Retina (tissue), 1 donor: Measurements from ENCODE around the gene EFCAB6.

Experiments used
- DNase-seq: peaks from one replicate; pipeline ENCODE4 v3.0.0-alpha.2; 2016

Gene EFCAB6

GRCh38 chr22:43516996-43517635 is 295.0 kb downstream of the EFCAB6 start:
- DNase-seq: no peak

GRCh38 chr22:43516386-43516785 is 295.7 kb downstream of the EFCAB6 start:
- DNase-seq: no peak

- no peak for DNase-seq
Measured at GRCh38 chr22:43515902-43516301, 296.2 kb downstream of the EFCAB6 start.

- no peak for DNase-seq
Measured at GRCh38 chr22:43515411-43515810, 296.7 kb downstream of the EFCAB6 start.

DNA sequence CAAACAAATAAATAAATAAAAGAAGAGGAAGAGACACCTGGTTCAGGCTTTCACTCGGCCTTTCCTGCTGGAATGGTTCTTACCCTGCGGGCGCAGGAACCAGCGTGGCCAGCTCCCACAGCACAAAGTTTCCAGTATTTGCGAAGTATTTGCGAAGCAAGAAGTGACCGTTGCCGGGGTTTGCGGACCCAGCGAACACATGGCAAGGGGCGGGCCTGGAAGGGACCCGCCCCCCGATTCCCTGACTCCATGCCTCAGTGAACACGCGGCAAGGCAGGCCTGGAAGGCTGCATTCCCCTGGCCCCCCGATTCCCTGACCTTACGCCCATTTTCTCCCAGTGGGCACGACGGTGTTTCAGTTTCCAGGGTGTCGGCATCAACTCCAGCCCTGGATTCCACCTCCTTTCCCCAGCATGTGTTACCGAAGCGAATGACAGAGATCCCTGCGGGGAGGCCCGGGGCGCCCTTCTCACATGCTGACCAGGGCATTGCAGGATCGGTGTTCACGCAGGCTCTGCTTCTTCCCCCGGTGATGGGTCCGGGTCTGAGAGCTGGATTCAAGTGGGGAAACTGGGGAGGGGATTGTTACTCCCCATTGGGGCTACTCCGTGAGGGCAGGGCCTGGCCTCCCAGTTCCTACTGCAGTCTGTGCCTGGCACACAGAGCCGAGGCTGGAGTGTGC is 297.5 kb downstream of the EFCAB6 start:
- no peak for DNase-seq

- no peak for DNase-seq
Measured at GRCh38 chr22:43512279-43512678, 299.8 kb downstream of the EFCAB6 start.

DNA sequence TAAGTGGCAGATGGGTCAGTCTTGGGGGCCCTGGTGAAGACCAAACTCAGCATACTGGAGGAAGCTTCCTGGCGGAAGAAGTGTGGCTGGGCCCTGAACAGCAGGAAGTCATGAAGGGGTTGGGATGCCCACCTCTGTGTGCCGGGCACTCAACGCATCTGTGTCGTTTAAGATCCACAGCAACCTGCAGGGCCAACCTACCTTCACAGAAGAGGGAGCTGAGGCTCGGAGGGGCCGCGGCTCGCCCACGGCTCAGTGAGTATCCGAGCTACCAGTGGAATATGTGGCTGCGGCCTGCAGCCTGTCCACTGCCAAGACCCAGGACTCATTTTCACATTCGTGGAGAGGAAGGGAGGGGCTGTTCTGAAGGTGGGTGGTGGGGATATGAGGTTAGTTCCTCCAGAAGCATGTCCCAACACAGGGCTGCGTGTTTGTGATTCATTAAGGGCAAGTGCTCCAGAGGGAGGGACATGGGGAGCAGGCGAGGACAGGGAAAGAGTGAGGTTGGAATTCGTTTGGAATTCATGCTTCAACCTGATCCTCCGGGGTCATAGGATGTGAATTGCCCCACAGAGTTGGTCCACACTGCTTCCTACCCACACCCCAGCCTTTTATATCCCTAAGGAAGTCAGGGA is 300.7 kb downstream of the EFCAB6 start:
- DNase-seq: no peak

GRCh38 chr22:43510281-43511070 is 301.6 kb downstream of the EFCAB6 start:
- peak; percentile 39 for DNase-seq

GRCh38 chr22:43509337-43509736 is 302.8 kb downstream of the EFCAB6 start:
- no peak for DNase-seq

DNA sequence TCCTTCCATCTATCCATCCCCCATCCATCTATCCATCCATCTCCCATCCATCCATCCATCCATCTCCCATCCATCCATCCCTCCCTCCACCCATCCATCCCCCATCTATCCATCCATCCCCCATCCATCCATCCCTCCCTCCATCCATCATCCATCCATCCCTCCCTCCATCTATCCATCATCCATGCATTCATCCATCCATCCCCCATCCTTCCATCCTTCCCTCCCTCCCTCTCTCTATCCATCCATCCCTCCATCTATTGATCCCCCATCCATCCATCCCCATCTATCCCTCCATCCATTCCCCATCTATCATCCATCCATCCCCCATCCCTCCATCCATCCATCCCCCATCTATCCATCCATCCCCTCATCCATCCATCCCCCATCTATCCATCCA is 303.6 kb downstream of the EFCAB6 start:
- no peak for DNase-seq

GRCh38 chr22:43507235-43507634 is 304.9 kb downstream of the EFCAB6 start:
- DNase-seq: no peak

- DNase-seq: no peak
Measured at GRCh38 chr22:43506487-43506886, 305.6 kb downstream of the EFCAB6 start.

GRCh38 chr22:43505896-43506295 is 306.2 kb downstream of the EFCAB6 start:
- DNase-seq: no peak

DNA sequence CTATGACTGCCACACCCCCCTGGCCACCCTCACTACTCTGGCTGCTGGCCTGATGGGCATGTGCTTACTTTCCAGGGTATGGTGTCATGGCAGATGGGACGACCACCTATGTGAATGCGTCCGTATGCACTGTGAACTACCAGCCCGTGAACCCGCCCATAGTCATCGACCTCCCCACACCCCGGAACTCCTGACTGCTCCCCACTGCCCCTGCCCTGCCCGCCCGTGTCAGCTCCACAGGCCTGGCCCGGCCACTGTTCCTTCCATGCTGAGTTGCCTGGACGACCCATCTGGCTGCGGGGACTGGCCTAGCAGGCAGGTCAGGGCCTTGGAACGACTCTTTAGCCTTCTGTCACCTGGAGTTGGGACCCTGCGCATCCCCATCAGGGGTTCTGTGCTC is 306.7 kb downstream of the EFCAB6 start:
- DNase-seq: no peak

GRCh38 chr22:43504666-43505261 is 307.3 kb downstream of the EFCAB6 start:
- DNase-seq: no peak

- DNase-seq: no peak
Measured at GRCh38 chr22:43504068-43504467, 308.0 kb downstream of the EFCAB6 start.

GRCh38 chr22:43502306-43502874 is 309.7 kb downstream of the EFCAB6 start:
- no peak for DNase-seq

- DNase-seq: no peak
Measured at GRCh38 chr22:43501878-43502277, 310.2 kb downstream of the EFCAB6 start.

DNA sequence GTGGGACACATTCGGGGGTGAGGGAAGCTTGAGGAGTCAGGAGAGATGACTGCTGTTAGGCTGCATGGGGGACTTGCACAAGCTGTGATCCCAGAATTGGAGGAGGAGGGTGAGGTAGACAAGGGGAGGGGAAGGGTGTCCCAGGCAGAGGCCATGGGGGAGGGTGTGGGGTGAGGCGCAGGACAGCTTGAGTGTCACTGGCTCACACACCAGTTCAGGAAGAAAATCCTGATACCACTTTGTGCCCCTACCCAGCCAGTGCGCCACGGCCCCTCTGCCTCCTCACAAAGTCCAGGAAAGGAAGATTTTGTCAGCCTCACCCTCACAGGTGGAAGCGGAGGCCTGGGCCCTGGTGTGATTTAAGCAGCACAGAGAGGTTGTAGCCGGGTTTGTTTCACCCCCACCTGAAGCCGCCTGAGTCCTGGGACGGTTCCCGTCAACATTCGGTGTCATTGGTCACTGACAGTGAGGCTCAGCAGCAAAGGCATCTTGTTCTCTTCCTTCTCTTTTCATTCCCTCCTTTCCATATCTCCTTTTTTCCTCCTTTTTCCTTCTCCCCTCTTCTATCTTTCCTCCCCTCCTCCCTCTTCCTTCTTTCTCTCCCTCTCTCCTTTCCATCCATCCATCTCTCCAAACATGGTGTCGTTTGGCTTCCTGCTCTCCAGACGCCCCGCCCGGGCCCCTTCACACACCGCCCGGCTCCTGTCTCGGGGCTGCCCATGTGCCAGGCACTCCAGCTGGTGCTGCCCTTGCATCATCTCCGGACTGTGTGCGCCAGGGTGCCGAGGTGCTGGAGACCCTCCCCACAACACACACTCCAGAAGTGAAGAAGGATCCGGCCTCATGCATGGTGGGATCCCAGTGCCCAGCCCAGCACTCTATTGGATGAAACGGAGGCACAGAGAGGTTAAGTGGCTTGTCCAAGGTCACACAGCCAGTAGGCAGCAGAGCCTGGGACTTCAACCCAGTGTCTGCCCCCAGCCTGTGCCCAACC is 311.0 kb downstream of the EFCAB6 start:
- DNase-seq: no peak

DNA sequence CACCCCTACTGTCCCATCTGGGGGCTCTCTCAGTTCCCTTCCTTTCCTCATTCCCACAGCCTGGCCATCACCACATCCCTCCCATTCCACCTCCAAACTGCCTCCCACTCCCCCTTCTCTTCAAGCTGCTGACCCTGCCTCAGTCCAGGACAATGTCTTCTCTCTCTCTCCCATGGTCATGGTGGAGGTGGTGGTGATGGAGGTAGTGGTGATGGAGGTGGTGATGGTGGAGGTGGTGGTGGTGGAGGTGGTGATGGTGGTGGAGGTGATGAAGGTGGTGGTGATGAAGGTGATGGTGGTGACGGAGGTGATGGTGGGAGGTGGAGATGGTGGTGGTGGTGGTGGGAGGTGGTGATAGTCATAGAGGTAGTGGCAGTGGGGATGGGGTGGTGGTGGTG is 313.2 kb downstream of the EFCAB6 start:
- DNase-seq: no peak
